Progenitor cell of endocrine pancreas (in vitro differentiated cells): Measurements from ENCODE around the gene CCDC188. TPM values are rescaled to one million over a fixed set of nuclear protein-coding genes. Genes with fewer than 3 reads are reported as not detected.

Source experiments
- DNase-seq: peaks from one replicate; pipeline ENCODE4 v3.0.0; 2021; ENCODE audit warnings: low spot score; ENCODE audit not compliant: unreplicated experiment
- H3K27ac Mint-ChIP-seq: 2 replicates; pipeline ENCODE4 v1.8.0; 2021; ENCODE audit warnings: mild to moderate bottlenecking, moderate library complexity, mixed read lengths
- H3K27me3 Mint-ChIP-seq: 2 replicates; pipeline ENCODE4 v1.8.0; 2021; ENCODE audit warnings: mixed read lengths
- H3K36me3 Mint-ChIP-seq: 2 replicates; pipeline ENCODE4 v1.8.0; 2022; ENCODE audit warnings: mixed read lengths; ENCODE audit not compliant: insufficient read depth
- H3K4me1 Mint-ChIP-seq: 2 replicates; pipeline ENCODE4 v1.8.0; 2021; ENCODE audit warnings: low read depth, mixed read lengths
- H3K4me3 Mint-ChIP-seq: 2 replicates; pipeline ENCODE4 v1.8.0; 2021; ENCODE audit warnings: low read depth, mild to moderate bottlenecking, moderate library complexity, mixed read lengths
- H3K9me3 Mint-ChIP-seq: 2 replicates; pipeline ENCODE4 v1.8.0; 2021; ENCODE audit warnings: low read depth, mixed read lengths
- CTCF ChIP-seq: fragments of 200-600 bp; sonication (generic); IDR thresholded peaks from one replicate; pipeline ENCODE4 v1.5.0; 2021; ENCODE audit warnings: antibody characterized with exemption, mild to moderate bottlenecking; ENCODE audit not compliant: unreplicated experiment
- total RNA-seq: library from RNA; stranded (reverse); gene quantifications from 2 replicates; pipeline ENCODE4 v1.2.1, GENCODE V29; 2021

The CCDC188 gene
- total RNA-seq, 1 donor from 2014 or later = 3.3 TPM

- H3K27ac Mint-ChIP-seq = peak overlapping the region; percentile 86
- H3K9me3 Mint-ChIP-seq = no peaks in the 10 kb centered on the region
- H3K4me3 Mint-ChIP-seq = no peak overlapping the region
- DNase-seq = no peak
- H3K27me3 Mint-ChIP-seq = no peaks in the 10 kb centered on the region
- peaks cover 19% of the 10 kb centered on the region for H3K4me1 Mint-ChIP-seq
- H3K36me3 Mint-ChIP-seq = no peaks in the 10 kb centered on the region
- TF ChIP-seq CTCF = peak; percentile 5
Measured at GRCh38 chr22:20173246-20173645, 22.4 kb upstream of the CCDC188 start.

GRCh38 chr22:20172141-20172613 is 21.3 kb upstream of the CCDC188 start:
- TF ChIP-seq CTCF = no peak
- Mint-ChIP-seq H3K4me3 (no peak overlapping the region), H3K4me1 (peaks cover 16% of the 10 kb centered on the region), H3K27me3 (no peaks in the 10 kb centered on the region), H3K27ac (no peak overlapping the region), H3K9me3 (no peaks in the 10 kb centered on the region), H3K36me3 (no peaks in the 10 kb centered on the region)
- DNase-seq = no peak

GRCh38 chr22:20171288-20172140 is 20.7 kb upstream of the CCDC188 start:
- H3K36me3 Mint-ChIP-seq = no peaks in the 10 kb centered on the region
- no peak for DNase-seq
- TF ChIP-seq CTCF = no peak
- no peaks in the 10 kb centered on the region for H3K27me3 Mint-ChIP-seq
- H3K27ac Mint-ChIP-seq = no peak overlapping the region
- H3K4me1 Mint-ChIP-seq = peaks cover 14% of the 10 kb centered on the region
- H3K9me3 Mint-ChIP-seq = no peaks in the 10 kb centered on the region
- H3K4me3 Mint-ChIP-seq = no peak overlapping the region

- H3K4me1 Mint-ChIP-seq = peaks cover 12% of the 10 kb centered on the region
- no peak overlapping the region for H3K4me3 Mint-ChIP-seq
- no peak overlapping the region for H3K27ac Mint-ChIP-seq
- DNase-seq = no peak
- H3K9me3 Mint-ChIP-seq = no peaks in the 10 kb centered on the region
- H3K36me3 Mint-ChIP-seq = no peaks in the 10 kb centered on the region
- H3K27me3 Mint-ChIP-seq = no peaks in the 10 kb centered on the region
- TF ChIP-seq CTCF = no peak
Measured at GRCh38 chr22:20170170-20170569, 19.3 kb upstream of the CCDC188 start.

DNA sequence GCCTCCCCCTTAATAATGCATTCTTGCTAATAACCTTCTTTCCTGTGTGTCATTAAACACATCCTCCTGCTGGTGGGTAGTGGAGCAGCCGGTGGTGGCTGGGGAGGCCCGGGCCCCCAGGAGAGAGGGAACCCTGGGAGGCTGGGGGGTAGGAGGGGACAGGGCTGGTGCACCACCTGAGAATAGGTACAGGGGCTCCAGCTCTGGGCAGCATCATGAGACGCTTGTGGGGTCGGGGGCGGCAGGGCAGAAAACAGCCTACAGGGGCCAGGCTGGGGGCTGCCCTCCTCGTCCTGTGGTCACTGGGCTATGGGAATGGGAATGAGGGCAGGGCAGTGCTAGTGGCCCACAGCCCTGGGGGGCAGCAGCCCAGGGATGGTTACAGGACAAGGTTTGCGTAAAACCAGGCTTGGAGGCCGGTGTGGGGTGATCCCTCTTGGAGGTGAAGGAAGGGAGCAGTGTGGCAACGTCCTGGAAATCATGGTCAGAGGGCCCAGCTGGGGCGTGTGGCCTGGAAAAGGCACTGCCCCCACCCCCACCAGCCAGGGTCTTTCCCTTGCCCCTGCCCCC is 18.5 kb upstream of the CCDC188 start:
- DNase-seq = no peak
- Mint-ChIP-seq H3K4me1 (peaks cover 9% of the 10 kb centered on the region), H3K9me3 (no peaks in the 10 kb centered on the region), H3K4me3 (no peak overlapping the region), H3K27ac (no peak overlapping the region), H3K27me3 (no peaks in the 10 kb centered on the region), H3K36me3 (no peaks in the 10 kb centered on the region)
- no peak for TF ChIP-seq CTCF
